Measurements from ENCODE around the gene NAPSA.

The NAPSA gene

DNA sequence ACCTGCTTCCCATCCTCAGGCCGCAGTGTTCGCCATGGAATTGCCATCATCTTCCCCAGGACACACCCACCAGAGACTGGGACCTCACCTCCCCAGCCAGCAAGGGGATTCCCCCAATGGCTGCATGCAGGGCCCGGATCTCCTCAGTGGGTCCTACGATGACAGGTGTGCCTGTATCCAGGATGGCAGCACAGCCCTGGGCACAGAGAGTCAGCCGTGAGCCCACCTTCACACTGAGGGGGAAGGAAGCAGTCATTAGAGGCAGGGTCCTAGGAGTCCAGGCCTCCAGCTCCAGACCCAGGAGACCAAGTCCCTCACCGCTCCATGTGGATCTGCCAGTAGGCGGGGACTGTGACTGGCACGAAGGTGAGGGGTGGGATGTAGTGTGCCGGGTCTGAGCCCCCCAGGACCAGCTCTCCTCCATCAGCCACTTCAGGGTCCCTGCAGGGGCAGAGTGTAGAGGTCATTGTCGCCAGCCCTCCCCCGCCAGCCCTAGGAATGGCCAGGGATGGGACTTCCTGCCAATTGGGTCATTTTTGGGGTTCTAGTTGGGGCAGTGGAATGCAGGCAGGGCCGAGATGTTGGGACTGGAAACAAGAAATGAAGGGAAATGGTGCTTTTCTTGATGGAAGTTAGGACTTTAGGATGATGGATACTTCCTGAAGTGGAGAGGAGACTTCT lies 30.6 kb downstream of the NAPSA start:
- TF ChIP-seq YY1 (IDR thresholded peaks at IDR 0.05; ENCODE audit: low read depth) (no peak), TAF1 (IDR thresholded peaks at IDR 0.05; ENCODE audit: low read depth) (no peak), EP300 (IDR thresholded peaks at IDR 0.05; ENCODE audit: borderline replicate concordance) (no peak)
- TF ChIP-seq, protein P1, sequence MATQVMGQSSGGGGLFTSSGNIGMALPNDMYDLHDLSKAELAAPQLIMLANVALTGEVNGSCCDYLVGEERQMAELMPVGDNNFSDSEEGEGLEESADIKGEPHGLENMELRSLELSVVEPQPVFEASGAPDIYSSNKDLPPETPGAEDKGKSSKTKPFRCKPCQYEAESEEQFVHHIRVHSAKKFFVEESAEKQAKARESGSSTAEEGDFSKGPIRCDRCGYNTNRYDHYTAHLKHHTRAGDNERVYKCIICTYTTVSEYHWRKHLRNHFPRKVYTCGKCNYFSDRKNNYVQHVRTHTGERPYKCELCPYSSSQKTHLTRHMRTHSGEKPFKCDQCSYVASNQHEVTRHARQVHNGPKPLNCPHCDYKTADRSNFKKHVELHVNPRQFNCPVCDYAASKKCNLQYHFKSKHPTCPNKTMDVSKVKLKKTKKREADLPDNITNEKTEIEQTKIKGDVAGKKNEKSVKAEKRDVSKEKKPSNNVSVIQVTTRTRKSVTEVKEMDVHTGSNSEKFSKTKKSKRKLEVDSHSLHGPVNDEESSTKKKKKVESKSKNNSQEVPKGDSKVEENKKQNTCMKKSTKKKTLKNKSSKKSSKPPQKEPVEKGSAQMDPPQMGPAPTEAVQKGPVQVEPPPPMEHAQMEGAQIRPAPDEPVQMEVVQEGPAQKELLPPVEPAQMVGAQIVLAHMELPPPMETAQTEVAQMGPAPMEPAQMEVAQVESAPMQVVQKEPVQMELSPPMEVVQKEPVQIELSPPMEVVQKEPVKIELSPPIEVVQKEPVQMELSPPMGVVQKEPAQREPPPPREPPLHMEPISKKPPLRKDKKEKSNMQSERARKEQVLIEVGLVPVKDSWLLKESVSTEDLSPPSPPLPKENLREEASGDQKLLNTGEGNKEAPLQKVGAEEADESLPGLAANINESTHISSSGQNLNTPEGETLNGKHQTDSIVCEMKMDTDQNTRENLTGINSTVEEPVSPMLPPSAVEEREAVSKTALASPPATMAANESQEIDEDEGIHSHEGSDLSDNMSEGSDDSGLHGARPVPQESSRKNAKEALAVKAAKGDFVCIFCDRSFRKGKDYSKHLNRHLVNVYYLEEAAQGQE (IDR thresholded peaks at IDR 0.05; ENCODE audit: low read depth), result no peak
- TF ChIP-seq, protein P2, sequence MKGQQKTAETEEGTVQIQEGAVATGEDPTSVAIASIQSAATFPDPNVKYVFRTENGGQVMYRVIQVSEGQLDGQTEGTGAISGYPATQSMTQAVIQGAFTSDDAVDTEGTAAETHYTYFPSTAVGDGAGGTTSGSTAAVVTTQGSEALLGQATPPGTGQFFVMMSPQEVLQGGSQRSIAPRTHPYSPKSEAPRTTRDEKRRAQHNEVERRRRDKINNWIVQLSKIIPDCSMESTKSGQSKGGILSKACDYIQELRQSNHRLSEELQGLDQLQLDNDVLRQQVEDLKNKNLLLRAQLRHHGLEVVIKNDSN (IDR thresholded peaks at IDR 0.05), result no peak

DNA sequence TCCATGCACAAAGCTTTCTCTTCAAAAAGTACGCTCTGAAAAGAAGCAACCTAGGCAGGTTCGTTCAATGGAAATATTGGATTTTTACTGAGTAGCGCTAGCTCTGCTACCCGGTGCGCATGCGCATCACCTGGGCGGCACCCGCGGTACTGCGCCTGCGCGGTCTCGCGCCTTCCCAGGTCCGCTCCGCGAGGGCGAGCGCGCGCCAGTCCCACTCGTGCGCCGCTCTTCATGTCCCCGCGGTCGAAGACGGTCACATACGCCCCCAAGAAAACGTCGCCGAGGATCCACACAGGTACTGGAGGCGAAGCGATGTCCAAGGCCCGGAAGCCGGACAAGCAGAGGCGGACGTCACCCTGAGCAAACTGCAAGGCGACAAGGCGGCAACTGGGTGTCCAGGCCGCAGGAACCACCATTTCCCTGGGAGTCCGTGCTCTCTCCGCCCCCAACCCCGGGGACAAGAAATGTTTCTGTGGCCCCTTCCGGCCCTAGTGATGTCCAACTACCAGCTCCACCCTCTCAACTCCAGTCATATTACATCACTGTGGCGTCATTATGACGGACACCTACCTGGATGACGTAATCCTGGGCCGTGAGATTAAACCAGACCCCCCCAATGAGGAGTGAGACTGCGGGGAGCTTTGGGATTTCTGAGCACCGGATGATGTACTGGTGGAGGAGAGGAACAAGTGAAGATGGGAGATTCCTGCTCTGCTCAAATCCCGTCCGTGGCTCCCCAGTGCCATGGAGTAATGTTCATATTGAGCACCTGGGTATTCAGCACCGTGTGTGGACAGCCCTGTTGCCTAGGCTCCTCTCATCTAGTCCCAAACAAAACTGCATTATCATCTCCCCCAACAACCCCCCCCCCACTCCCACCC lies 31.5 kb downstream of the NAPSA start:
- TF ChIP-seq, protein P3, sequence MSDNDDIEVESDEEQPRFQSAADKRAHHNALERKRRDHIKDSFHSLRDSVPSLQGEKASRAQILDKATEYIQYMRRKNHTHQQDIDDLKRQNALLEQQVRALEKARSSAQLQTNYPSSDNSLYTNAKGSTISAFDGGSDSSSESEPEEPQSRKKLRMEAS (IDR thresholded peaks at IDR 0.05), result peak; percentile 99
- TF ChIP-seq RAD21 (IDR thresholded peaks at IDR 0.05; ENCODE audit: low read depth), result no peak
- TF ChIP-seq ZBTB7A (IDR thresholded peaks at IDR 0.05; ENCODE audit: low read depth), result no peak; the same call in 1 of the 2 replicates
- no peak for TF ChIP-seq TAF1 (IDR thresholded peaks at IDR 0.05; ENCODE audit: low read depth)
- TF ChIP-seq CREB1 (IDR thresholded peaks at IDR 0.05; ENCODE audit: low read depth), result no peak
- TF ChIP-seq TEAD4 (IDR thresholded peaks at IDR 0.05), result no peak
- peak; percentile 22; the same call in 1 of the 2 replicates for TF ChIP-seq CEBPB (IDR thresholded peaks at IDR 0.05)
- no peak for TF ChIP-seq YY1 (IDR thresholded peaks at IDR 0.05; ENCODE audit: low read depth)
- 0 out of 2 replicates have a peak, but pooled peaks have one; percentile 25 for TF ChIP-seq TCF12 (IDR thresholded peaks at IDR 0.05; ENCODE audit: low read depth)
- no peak for TF ChIP-seq EGR1 (IDR thresholded peaks at IDR 0.05)

DNA sequence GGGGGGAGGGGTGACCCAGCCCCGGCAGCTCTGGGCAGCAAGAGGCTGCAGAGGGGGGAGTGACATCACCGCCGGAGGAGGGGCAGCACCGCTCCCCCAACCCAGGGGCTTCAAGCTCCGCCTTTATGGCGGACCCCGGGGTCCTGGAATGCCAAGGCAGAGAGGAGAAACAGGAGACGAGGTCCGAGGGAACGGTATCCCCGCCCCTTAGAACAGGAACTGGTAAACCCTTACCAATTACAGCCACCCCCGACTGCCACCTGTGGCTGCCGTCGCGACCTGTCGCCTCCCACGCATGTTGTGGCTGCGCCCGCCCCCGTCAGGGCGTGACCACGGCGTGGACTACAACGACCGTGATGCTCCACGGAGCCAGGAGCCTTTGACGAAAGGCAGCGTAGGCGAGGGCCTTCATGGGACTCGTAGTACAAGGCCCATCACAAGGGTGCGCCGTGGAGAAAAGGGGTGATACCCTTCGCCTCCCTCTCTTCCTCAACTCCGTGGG lies 32.2 kb downstream of the NAPSA start:
- TF ChIP-seq TAF1 (IDR thresholded peaks at IDR 0.05; ENCODE audit: low read depth) (peak; percentile 31; the same call in 1 of the 2 replicates), FOXM1 (IDR thresholded peaks at IDR 0.05; ENCODE audit: borderline replicate concordance, low read depth) (no peak), EGR1 (IDR thresholded peaks at IDR 0.05) (peak; percentile 99), RAD21 (IDR thresholded peaks at IDR 0.05; ENCODE audit: low read depth) (no peak), CREB1 (IDR thresholded peaks at IDR 0.05; ENCODE audit: low read depth) (0 out of 2 replicates have a peak, but pooled peaks have one; percentile 60), TEAD4 (IDR thresholded peaks at IDR 0.05) (no peak), ZBTB7A (IDR thresholded peaks at IDR 0.05; ENCODE audit: low read depth) (no peak; the same call in none of the 2 replicates)
- TF ChIP-seq, protein P3 (IDR thresholded peaks at IDR 0.05), result no peak
- TF ChIP-seq, protein P2 (IDR thresholded peaks at IDR 0.05), result no peak
- TF ChIP-seq, protein P1 (IDR thresholded peaks at IDR 0.05; ENCODE audit: low read depth), result no peak

DNA sequence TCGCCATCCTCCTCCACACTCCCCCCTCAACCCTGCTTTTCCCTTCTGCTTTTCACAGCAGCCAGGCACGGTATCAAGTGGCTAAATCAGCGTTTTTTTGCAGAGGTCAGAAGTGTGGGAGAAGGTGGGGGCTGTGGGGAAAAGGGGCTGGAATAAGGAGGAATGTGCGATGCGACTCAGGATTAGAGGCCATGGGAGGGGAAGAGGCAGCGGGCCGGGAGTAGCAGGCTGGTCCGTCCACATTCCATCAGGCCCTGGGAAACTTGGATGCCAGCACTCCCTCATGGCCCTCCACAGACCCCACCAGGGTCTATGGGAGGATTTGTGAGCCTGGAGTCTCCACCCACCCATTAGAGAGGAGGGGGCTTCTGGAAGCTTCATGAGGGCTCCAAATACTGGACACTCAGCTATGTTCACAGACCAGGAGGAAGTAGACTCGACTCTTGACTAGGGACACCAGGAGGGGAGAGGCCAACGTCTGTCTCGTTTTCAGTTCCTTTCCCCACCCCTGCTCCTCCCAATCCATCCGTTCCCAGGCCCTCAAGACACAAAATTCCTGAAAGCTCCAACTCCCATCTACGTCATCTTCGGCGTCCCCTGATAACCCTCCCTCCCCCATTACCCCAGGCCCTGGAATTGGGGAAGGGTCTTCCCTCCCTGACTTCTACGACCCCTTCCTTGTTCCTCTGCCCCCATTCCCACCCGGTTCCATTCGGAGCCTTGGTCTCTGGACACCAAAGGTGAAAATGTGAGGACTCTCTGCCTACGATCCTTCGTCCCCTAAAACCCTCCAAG lies 33.0 kb downstream of the NAPSA start:
- no peak for TF ChIP-seq ZBTB7A (IDR thresholded peaks at IDR 0.05; ENCODE audit: low read depth)
- no peak for TF ChIP-seq FOXM1 (IDR thresholded peaks at IDR 0.05; ENCODE audit: borderline replicate concordance, low read depth)
- peak; percentile 53; the same call in 1 of the 2 replicates for TF ChIP-seq TEAD4 (IDR thresholded peaks at IDR 0.05)
- TF ChIP-seq EP300 (IDR thresholded peaks at IDR 0.05; ENCODE audit: borderline replicate concordance), result no peak

DNA sequence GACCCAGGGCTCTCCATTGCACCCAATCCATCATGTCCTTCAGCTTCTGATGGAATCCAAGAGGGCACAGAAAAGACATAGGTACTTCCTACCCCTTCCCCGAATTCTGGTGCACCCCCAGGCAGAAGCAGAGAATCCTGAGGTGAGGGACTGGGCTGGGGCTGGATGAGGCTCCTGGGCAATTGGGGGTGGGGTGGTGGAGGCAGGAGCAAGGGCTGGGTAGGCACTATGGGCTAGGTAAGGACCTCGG lies 33.5 kb downstream of the NAPSA start:
- TF ChIP-seq YY1 (IDR thresholded peaks at IDR 0.05; ENCODE audit: low read depth), result no peak
- 0 out of 2 replicates have a peak, but pooled peaks have one; percentile 26 for TF ChIP-seq ZBTB7A (IDR thresholded peaks at IDR 0.05; ENCODE audit: low read depth)

Data from Ishikawa (cell line).